Activated T-cell treated with anti-CD3 and anti-CD28 coated beads, Interleukin-2, amount 50 U/mL, for 48 hours (primary cell): Measurements from ENCODE around the gene FARP2.
"Not testable (repeated sequence)": the region's sequence is repeated elsewhere in the genome, so short reads cannot be mapped to it uniquely, and the experiment has no call there.

Source experiments
- DNase-seq, 2 experiments: peaks; one replicate each; pipeline ENCODE4 v3.0.0-alpha.2; 2020

Gene FARP2

DNA sequence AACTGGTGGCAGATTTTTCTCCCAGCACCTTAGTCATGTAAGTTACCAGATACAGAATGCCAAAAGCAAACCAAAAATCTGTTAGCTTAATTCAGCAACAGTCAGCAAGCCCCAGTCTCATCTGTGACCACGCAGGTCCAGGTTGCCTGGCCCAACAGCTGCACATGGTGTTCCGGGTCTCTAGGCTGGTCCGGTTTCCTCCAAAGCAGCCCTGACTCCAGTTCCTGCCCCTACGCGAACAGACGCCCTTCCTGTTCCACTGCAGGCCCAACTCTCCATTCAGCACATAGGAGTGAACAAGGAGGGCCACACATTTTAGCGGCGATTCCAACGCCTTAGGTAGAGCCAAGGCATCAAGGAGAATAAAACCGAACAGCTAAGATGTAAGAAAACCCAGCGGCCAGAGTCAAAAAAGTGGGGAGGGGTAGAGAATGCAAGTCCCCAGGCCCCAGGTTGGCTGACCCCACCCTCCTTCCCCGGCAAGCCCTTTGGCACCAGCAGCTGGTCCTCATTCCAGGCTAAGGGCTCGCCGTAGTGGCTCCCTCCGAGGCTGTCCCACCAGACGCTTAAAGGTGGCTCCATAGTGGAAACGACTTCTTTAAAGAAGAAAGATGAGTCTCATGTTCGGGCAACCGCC lies 150.8 kb downstream of the FARP2 start:
- no peak for DNase-seq

DNA sequence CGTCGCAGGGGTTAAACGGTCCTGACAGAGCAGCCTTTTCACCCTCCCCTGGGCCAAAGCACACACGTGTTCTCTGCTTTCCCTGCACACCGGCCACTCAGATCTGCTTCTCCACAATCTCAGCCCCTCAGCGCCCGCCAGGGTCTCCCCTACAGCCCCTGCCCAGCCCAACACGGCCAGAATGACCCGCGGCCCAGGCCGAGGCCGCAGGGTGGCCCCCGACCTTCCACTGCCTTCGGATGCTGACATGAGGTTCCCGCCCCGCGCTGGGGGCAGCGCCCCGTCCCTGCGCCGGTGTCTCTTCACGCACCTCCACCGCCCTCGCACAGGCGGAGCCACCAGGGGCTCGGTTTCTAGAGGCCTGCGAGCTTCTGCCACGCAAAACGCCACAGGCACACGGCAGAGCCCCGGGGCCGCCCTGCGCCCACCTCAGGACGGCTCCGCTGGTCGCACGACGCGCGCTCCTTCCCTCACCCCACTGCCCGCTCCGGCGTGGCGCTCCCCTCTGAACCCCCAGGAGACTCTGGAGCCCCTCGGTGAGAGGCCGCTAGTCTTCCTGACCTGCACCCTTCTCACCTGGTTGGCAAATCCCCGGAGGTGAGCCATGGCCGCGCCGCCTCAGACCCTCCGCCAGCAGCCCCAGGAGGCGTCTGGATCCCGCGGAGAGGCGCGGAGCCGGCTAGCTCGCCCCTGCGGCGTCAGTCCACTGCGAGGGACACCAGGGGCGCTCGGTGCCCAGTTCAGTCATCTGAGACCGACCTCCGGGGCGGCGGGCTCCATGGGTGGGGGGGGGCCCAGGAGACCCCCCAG lies 151.6 kb downstream of the FARP2 start:
- DNase-seq: peak; percentile 57 to 69

DNA sequence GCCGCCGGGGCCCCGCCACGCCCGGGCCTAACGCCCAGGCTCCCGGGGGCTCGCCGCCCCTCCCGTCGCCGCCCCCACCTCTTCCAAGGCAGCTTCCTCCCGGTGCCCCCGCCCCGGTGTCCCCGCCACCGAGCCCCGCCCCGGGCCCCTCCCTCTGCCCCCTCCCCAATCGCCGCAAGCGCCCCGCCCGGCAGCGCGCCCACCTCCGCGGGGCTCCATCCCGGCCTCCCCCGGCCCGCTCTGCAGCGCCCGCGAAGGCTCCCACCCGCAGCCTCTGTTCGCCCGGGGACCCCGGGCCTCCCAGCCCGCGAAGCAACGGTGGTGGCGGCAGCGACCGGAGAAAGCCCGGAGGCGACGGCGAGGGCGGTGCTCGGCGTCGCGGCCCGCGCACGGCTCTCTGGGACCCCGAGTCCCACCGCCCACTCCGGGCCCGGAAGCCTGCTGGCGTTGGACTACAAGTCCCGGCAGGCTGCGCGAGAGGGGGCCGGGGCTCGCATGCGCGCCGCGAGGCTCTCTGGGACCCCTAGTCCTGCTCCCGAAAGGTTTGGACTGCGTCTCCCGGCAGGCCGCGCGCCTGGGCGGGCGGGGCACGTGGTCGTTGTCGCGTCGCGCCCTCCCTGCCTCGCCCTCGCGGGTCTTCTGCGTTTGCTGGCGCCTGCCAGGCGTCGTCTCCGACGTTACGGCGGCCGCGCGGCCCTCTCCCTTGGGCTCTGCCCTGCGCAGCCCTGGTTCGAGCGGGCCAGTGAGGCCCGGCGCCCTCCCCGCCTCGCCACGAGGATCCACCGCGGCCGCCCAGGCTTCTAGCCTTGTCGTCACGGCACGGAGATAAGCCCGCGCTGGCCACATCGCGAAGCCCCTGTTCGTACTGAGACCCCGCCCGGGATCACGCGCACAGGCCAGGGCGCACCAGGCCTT lies 152.4 kb downstream of the FARP2 start, which contains the start of gene STK25:
Gene STK25, minus strand, starts transcription at position 345 of the 915 bp plus-strand sequence. CDS start 549 bp downstream, outside the sequence.
- DNase-seq: peak; percentile 98

DNA sequence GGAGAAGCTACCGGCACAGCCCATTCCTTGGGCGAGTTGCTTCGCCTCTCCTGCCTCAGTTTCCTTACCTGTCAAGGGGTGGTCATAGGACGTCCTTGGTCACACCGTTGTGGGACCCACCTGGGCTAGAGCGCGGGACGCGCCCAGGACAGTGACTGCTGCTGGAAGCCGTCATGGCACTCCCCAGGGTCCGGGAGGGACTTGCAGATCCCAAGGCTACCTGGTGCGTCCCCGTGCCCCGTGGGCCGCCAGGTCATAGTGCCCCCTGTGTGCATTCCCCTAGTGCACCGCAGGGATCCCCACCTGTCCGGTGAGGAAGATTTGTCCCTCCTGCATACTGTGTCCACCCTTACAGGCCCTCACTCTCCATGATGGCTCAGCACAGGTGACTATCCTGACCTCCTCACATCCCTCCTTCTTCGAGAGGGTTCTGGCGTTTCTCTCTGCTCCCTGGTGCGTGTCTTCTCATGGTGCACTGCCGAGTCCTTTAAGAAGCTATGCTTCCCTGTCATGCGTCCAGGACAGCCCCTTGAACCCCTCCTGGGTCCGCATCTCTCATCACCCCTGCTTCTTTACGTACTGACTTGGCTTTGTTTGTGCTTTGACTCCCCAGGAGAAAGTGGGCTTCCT lies 153.2 kb downstream of the FARP2 start:
- DNase-seq: no peak

DNA sequence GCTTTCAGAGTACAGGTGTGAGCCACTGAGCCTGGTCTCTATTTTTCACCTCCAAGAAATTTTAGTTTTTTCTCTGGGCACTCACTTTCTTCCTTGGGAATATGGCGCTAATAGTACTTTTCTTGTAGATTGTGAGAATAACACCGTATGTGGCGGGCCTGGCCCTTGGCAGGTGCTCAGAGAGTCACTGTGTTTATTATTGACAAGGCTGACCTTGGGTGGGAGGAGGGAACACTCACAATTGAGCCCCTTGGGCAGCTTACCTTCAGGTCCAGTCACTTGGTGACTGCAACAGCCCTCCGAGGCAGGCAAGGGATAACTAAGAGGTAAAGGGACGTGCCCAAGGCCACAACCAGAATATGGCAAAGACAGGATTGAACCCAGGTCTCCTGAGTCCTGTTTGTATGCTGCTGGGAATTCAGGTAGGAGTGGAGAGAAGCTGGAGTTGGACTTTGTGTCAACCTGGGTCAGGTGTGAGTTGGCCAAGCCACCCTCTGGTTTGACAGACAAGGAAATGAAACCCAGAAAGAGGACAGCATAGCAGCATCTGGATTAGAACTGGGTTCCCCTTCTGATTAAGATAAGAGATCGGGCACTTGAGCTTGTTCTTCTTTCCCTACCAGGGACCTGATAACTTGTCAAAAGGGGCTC lies 155.1 kb downstream of the FARP2 start:
- no peak for DNase-seq

DNA sequence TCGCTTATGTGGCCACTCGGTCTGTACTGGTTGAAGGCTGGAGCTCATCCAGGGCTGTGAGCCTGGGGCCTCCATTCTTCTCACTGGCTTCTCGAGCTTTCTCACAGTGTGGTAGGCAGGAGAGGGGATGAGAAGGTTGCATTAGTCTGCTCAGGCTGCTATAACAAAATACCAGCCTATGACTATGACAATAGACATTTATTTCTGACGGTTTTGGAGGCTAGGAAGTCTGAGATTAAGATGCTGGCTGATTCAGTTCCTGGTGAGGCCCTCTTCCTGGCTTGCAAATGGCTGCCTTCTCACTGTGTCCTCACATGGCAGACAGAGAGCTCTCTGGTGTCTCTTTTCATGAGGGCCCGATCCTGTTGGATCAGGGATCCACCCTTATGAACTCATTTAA lies 158.5 kb downstream of the FARP2 start:
- no peak for DNase-seq

DNA sequence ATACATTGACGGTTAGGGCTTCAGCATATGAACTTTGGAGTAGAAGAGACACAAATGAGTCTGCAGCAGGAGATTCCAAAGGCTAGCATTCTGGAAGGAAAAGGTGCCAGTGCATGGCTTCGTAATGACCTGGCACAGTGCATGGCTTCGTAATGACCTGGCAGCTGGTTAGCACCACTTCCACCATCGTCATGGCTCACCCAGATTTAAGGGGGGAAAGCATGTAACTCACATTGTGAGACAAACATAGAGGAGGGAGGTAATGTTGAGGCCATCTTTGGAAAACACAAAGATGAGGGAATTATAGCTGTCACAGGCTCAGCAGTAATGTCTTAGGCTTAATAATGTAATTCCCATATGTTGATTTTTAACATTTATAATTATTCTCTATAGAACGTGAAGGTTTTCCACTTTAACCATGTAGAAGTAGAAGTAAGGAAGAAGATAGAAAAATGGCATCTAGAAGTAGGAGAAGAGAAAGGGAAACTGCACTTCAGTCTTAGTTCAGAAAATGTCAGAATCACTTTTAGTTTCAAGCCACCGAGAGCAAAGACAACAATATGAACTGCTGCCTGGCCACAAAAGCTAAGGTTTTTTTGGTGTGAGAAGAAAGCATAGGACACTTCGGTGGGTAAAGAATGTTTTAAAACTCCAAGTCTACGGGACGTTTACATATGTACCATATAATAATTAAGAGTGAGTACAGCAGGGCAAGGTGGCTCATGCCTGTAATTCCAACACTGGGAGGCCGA lies 159.1 kb downstream of the FARP2 start:
- no peak for DNase-seq

DNA sequence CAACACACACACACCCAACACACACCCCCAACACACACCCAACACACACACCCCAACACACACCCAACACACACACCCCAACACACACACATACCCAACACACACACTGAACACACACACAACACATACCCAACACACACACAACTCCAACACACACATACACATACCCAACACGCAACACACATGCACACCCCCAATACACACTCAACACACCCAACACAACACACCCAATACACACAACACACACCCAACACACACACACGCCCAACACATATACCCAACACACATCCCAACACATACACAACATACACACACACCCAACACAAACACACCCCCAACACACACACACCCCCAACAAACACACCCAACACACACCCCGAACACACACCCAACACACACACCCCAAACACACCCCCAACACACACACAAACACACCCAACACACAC lies 160.5 kb downstream of the FARP2 start:
- DNase-seq: no peak

DNA sequence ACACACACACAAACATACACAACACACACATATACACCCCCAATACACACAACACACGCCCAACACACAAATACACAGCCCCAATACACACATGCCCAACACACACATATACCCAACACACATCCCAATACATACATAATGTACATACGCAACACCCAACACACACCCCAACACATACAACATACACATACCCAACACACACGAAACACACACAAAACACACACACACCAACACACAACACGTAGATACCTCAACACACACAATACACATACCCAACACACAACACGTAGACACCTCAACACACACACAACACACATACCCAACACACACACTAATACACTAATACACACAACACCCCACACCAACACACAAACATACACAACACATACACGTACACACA lies 161.2 kb downstream of the FARP2 start:
- no peak for DNase-seq

DNA sequence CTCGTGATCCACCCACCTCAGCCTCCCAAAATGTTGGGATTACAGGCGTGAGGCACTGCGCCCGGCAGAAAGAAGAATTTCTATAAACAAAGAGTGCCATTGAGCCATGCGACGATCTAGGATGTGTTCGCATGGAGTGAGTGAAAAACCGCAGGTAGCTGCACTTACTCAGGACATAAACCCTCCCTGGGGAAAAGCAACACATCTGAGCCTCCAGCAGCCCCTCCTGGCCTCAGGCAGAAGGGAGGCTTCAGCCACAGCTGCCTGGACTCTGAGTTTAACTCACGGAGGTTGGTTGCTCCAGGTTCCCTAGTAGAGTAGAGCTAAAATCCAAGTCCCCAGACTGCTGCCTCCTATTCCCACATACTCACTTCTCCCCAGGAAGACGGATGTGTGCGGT lies 163.6 kb downstream of the FARP2 start:
- no peak for DNase-seq

DNA sequence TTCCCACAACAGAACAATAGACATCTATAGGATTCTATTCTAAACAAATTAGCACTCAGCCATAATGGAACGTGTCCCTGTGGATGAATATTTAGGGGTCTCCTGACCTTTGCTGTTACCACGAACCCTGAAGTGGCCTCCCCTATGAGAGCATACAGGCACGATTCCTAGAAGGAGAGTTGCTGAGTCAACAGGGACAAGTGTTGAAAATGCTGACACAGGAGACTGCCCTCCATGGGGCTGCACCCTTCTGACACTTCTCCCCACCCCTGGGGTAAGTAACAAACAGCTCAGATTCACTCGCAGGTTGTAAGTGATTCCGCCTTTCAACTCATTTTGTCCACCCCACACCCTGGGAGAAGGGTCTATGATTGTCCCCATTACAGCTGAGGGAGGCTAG lies 166.4 kb downstream of the FARP2 start:
- DNase-seq: no peak

DNA sequence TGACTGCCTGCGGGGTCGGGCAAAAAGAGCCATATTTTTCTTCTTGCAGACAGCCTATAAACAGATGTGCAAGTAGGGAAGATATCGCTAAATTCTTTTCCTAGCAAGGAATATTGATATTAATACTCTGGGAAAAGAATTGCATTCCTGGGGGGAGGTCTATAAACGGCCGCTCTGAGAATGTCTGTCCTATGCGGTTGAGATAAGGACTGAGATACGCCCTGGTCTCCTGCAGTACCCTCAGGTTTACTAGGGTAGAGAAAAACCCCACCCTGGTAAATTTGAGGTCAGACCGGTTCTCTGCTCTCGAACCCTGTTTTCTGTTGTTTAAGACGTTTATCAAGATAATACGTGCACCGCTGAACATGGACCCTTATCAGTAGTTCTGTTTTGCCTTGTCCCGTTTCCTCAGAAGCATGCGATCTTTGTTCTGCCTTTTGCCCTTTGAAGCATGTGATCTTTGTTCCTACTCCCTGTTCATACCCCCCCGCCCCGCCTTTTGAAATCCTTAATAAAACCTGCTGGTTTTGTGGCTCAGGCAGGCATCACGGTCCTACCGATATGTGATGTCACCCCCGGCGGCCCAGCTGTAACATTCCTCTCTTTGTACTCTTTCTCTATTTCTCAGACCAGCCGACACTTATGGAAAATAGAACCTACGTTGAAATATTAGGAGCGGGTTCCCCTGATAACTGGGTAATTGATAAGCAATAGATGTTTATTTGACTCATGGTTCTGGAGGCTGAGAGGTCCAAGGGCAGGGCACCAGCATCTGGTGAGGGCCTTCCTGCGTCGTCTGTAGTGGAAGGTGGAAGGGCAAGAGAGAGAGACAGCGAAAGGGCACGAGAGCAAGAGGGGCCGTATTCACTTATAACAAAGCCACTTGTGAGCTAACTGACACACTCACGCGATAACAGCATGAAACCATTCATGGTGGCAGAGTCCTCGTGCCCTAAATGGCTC lies 170.0 kb downstream of the FARP2 start:
- DNase-seq: not testable (repeated sequence)

DNA sequence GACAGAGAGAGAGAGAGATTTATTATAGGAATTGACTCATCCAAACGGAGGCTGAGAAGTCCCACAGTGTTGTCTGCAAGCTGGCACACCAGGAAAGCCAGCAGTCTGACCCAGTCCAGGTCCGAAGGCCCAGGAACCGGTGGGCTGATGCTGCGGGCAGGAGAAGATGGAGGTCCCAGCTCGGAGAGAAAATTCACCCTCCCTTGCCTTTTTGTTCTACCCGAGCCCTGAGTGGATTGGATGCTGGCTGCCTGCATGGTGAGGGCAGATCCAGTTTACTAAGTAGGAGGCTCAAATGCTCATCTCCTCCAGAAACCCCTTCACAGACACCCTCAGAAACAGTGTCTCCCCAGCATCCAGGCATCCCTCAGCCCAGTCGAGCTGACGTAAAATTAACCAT lies 174.5 kb downstream of the FARP2 start:
- DNase-seq: no peak

DNA sequence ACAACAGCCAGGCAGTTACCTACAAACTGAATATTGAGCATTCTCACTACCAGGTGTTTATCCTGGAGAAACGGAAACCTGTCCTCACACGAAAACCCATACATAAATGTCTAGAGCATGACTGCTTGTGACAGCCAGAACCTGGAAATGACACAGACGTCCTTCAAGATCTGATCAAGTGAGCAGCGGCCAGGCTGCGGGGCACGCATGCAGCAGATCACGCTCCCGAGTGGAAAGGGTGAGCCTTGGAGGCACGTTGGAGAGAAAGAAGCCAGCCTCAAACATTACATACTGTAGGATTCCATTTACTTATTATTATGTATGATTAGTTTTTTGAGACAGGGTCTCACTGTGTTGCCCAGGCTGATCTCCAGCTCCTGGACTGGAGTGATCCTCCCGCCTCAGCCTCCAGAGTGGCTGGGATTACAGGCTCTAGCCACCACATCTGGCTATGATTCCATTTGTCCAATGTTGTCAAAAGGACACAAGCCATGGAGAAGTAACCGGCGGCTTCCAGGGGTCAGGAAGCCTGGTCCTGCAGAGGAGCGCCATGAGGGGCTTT lies 175.2 kb downstream of the FARP2 start:
- DNase-seq: no peak

DNA sequence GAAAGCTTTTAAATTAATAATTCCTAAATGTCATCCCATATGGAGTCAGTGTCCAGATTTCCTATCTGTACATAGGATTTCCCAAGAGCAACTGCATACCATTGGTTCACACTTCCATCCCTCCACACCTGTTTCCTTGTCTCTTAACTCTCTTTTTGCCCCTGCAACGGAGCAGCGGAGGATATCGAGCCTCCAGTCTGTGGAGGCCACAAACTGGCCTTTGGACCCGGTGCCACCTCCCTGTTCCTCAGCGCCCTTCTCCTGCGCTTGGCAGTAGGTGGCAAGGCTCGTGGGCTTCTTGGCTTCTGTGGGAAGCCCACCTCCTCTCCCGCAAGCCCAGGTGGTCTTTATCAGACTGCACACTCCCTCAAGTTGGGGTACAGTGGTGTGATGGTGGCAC lies 176.1 kb downstream of the FARP2 start:
- no peak for DNase-seq

DNA sequence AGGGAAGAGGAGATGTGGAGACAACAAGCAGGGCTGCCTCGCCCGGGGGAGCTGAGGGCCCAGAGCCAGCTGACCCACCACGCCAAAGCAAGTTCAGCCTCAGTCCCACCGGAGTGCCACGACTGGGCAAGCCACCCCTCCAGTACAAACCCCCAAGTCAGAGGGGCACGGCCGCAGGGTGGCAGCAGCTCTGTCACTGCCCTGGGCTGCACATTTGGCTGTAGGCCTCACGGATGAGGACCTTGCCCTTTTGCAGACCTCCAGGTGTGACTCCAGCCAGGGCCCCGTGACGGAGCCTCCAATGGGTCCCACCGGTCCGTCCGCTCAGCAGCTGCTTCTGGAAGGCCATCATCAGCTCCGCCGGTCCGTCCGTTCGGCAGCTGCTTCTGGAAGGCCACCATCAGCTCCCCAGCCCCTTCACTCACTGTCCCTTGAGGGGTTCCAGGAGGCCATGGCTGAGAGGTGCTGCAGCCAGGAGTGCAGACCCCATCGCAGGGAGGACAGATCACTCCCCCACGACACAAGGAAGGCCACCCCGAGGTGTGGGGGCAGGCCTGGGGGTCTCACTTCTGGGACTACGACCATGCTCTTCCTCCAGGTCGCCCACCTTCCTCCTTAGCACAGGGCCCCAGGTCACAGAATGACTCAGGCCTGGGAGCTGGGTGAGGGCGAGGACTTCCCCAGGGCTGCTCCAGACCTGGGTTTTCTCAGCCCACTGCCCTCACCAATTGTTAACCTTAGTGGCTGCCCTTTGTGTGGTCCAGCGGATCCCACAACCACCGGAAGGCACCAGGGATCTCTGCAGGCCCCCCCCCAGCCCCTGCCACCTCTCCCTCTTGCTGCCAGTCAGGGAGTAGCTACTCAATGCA lies 176.9 kb downstream of the FARP2 start:
- no peak for DNase-seq

DNA sequence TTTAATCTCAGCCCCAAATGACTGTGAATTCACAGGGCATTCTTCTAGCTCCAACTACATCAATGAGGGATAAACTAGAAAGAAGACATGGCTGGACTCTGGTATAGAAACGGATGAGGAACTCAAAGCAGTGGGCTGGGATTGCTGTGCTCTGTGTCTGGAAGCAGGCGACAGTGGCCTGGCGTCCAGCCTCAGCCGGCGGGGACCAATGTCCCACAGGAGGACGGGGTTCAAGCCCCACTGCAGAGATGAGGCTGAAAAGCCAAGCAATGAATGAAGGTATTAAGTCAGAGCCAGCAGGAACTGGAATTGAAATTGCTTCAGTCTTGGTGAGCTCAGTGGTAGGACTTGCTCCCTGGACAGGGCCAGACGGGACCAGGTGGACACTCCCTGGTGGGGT lies 178.2 kb downstream of the FARP2 start:
- DNase-seq: no peak

DNA sequence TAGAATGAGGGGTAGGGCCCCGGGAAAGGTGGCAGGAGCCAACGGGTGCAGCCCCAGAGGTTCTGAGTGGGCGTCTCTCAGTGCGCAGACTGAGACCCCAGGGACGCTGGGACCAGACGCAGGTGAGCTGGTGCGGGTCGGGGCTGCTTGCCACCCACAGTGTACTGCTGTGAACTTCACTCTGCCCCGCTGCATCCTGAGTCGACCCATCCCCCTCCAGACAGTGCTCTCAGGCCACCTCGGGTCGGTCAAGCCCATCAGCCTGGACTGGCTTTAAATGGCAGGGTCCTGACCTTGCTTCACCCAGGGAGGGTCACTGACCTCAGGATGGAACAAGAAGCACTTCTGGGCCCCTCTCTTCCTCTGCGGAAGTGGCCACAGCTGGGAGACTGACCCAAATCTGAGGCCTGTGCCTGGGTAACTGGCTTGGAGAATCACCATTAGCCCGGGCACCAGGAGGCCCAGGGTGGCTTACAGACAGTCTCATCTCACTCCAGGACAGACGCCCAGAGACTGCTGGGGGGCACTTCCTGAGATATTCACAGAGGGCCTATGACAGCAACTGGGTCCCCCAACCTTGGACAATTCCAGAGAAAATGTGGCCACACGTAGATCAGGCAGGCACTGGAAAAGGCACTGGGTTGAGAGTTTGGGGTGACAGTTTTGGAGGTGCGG lies 178.8 kb downstream of the FARP2 start:
- DNase-seq: no peak
